Progenitor cell of endocrine pancreas (in vitro differentiated cells): ENCODE data around the gene PRR35. TPM values are rescaled to one million over a fixed set of nuclear protein-coding genes. Genes with fewer than 3 reads are reported as not detected.

Experiments
- DNase-seq: peaks from one replicate; pipeline ENCODE4 v3.0.0; 2021; ENCODE audit warnings: low spot score; ENCODE audit not compliant: unreplicated experiment
- H3K27ac Mint-ChIP-seq: 2 replicates; pipeline ENCODE4 v1.8.0; 2021; ENCODE audit warnings: mild to moderate bottlenecking, moderate library complexity, mixed read lengths
- H3K27me3 Mint-ChIP-seq: 2 replicates; pipeline ENCODE4 v1.8.0; 2021; ENCODE audit warnings: mixed read lengths
- H3K36me3 Mint-ChIP-seq: 2 replicates; pipeline ENCODE4 v1.8.0; 2022; ENCODE audit warnings: mixed read lengths; ENCODE audit not compliant: insufficient read depth
- H3K4me1 Mint-ChIP-seq: 2 replicates; pipeline ENCODE4 v1.8.0; 2021; ENCODE audit warnings: low read depth, mixed read lengths
- H3K4me3 Mint-ChIP-seq: 2 replicates; pipeline ENCODE4 v1.8.0; 2021; ENCODE audit warnings: low read depth, mild to moderate bottlenecking, moderate library complexity, mixed read lengths
- H3K9me3 Mint-ChIP-seq: 2 replicates; pipeline ENCODE4 v1.8.0; 2021; ENCODE audit warnings: low read depth, mixed read lengths
- CTCF ChIP-seq: fragments of 200-600 bp; sonication (generic); IDR thresholded peaks from one replicate; pipeline ENCODE4 v1.5.0; 2021; ENCODE audit warnings: antibody characterized with exemption, mild to moderate bottlenecking; ENCODE audit not compliant: unreplicated experiment
- total RNA-seq: library from RNA; stranded (reverse); gene quantifications from 2 replicates; pipeline ENCODE4 v1.2.1, GENCODE V29; 2021

The PRR35 gene
- total RNA-seq, 1 donor from 2014 or later, result not detected

- no peak for TF ChIP-seq CTCF
- no peaks in the 10 kb centered on the region for H3K9me3 Mint-ChIP-seq
- peaks cover 15% of the 10 kb centered on the region for H3K4me1 Mint-ChIP-seq
- peaks cover 3% of the 10 kb centered on the region for H3K36me3 Mint-ChIP-seq
- no peak overlapping the region for H3K4me3 Mint-ChIP-seq
- H3K27me3 Mint-ChIP-seq, result no peaks in the 10 kb centered on the region
- H3K27ac Mint-ChIP-seq, result no peak overlapping the region
- DNase-seq, result no peak
These were observed 14.0 kb downstream of the PRR35 start for GRCh38 chr16:574021-574760.

- no peaks in the 10 kb centered on the region for H3K9me3 Mint-ChIP-seq
- no peak for DNase-seq
- H3K36me3 Mint-ChIP-seq, result peaks cover 3% of the 10 kb centered on the region
- no peaks in the 10 kb centered on the region for H3K27me3 Mint-ChIP-seq
- peaks cover 12% of the 10 kb centered on the region for H3K4me1 Mint-ChIP-seq
- no peak overlapping the region for H3K27ac Mint-ChIP-seq
- no peak for TF ChIP-seq CTCF
- H3K4me3 Mint-ChIP-seq, result no peak overlapping the region
These were observed 15.4 kb downstream of the PRR35 start for GRCh38 chr16:575354-576196.

- Mint-ChIP-seq H3K4me3 (no peak overlapping the region), H3K4me1 (peaks cover 6% of the 10 kb centered on the region), H3K9me3 (no peaks in the 10 kb centered on the region), H3K36me3 (peaks cover 3% of the 10 kb centered on the region), H3K27ac (no peak overlapping the region), H3K27me3 (no peaks in the 10 kb centered on the region)
- no peak for DNase-seq
- TF ChIP-seq CTCF, result no peak
These were observed 16.1 kb downstream of the PRR35 start for GRCh38 chr16:576197-576822.

- H3K4me3 Mint-ChIP-seq, result no peak overlapping the region
- H3K27ac Mint-ChIP-seq, result no peak overlapping the region
- H3K36me3 Mint-ChIP-seq, result peaks cover 3% of the 10 kb centered on the region
- peak; percentile 42 for TF ChIP-seq CTCF
- DNase-seq, result no peak
- no peaks in the 10 kb centered on the region for H3K9me3 Mint-ChIP-seq
- peaks cover 2% of the 10 kb centered on the region for H3K4me1 Mint-ChIP-seq
- H3K27me3 Mint-ChIP-seq, result no peaks in the 10 kb centered on the region
These were observed 16.6 kb downstream of the PRR35 start for GRCh38 chr16:576823-577201.

- Mint-ChIP-seq H3K36me3 (peaks cover 3% of the 10 kb centered on the region), H3K4me3 (no peak overlapping the region), H3K27ac (no peak overlapping the region), H3K9me3 (no peaks in the 10 kb centered on the region), H3K4me1 (peaks cover 2% of the 10 kb centered on the region), H3K27me3 (no peaks in the 10 kb centered on the region)
- no peak for TF ChIP-seq CTCF
- DNase-seq, result no peak
These were observed 17.6 kb downstream of the PRR35 start for GRCh38 chr16:577796-578195.
